WTC11 (cell line): ENCODE measurements around the gene RNF146. TPM values are rescaled to one million over a fixed set of nuclear protein-coding genes. Genes with fewer than 3 reads are reported as not detected.

ENCODE experiments used
- ATAC-seq: fragments of 200-7000 bp; cut with Tn5 transposase; 2 replicates; pipeline ENCODE4 v1.10.0; 2021; ENCODE audit warnings: mild to moderate bottlenecking, moderate library complexity
- CTCF ChIA-PET: fragments of 300-600 bp; sonication (Branson Sonifier 250); formaldehyde crosslinking; loops from one replicate; lab custom pipeline; 2021; ENCODE audit warnings: antibody characterized with exemption; lab: Charles Lee
- POLR2A ChIA-PET: fragments of 350-600 bp; sonication (Branson Sonifier 250); formaldehyde crosslinking; loops from one replicate; lab custom pipeline; 2021; ENCODE audit warnings: antibody characterized with exemption; lab: Charles Lee
- DNase-seq: peaks from one replicate; pipeline ENCODE4 v3.0.0; 2021; ENCODE audit warnings: low spot score
- H3K27ac Mint-ChIP-seq: 2 replicates; pipeline ENCODE4 v1.8.0; 2021; ENCODE audit warnings: mixed read lengths
- H3K27me3 Mint-ChIP-seq: 2 replicates; pipeline ENCODE4 v1.8.0; 2021; ENCODE audit warnings: low read depth, mild to moderate bottlenecking, moderate library complexity, mixed read lengths
- H3K36me3 Mint-ChIP-seq: 2 replicates; pipeline ENCODE4 v1.8.0; 2021; ENCODE audit warnings: mixed read lengths
- H3K4me1 Mint-ChIP-seq: 2 replicates; pipeline ENCODE4 v1.8.0; 2022; ENCODE audit warnings: mixed read lengths
- H3K4me3 Mint-ChIP-seq: 2 replicates; pipeline ENCODE4 v1.8.0; 2021; ENCODE audit warnings: mild to moderate bottlenecking, moderate library complexity, mixed read lengths
- H3K9me3 Mint-ChIP-seq: 2 replicates; pipeline ENCODE4 v1.8.0; 2021; ENCODE audit warnings: mixed read lengths
- CREM ChIP-seq: sonication (generic); formaldehyde crosslinking; IDR thresholded peaks from 2 replicates; pipeline ENCODE4 v1.8.1; 2022; ENCODE audit warnings: mild to moderate bottlenecking, missing genetic modification reagents, moderate library complexity
- JUN ChIP-seq: sonication (generic); formaldehyde crosslinking; IDR thresholded peaks from 2 replicates; pipeline ENCODE4 v1.8.0; 2023; ENCODE audit warnings: mild to moderate bottlenecking, missing genetic modification reagents
- NFE2L1 ChIP-seq: sonication (generic); formaldehyde crosslinking; IDR thresholded peaks from 2 replicates; pipeline ENCODE4 v1.8.1; 2023; ENCODE audit warnings: missing genetic modification reagents
- RORB ChIP-seq: fragments of 250-450 bp; sonication (Bioruptor Pico); IDR thresholded peaks from 2 replicates; pipeline ENCODE4 v1.9.0; 2021; ENCODE audit warnings: mild to moderate bottlenecking
- TCF7 ChIP-seq: sonication (generic); formaldehyde crosslinking; IDR thresholded peaks from 2 replicates; pipeline ENCODE4 v1.8.0; 2022; ENCODE audit warnings: mild to moderate bottlenecking, low read depth, missing genetic modification reagents, moderate library complexity
- TP53 ChIP-seq: sonication (generic); formaldehyde crosslinking; IDR thresholded peaks from 2 replicates; pipeline ENCODE4 v1.8.1; 2023; ENCODE audit warnings: mild to moderate bottlenecking, missing genetic modification reagents
- ZNF219 ChIP-seq: sonication (generic); formaldehyde crosslinking; IDR thresholded peaks from 2 replicates; pipeline ENCODE4 v1.8.0; 2023; ENCODE audit warnings: missing genetic modification reagents, mild to moderate bottlenecking, borderline replicate concordance
- ZNF671 ChIP-seq: fragments of 250-450 bp; sonication (Bioruptor Pico); IDR thresholded peaks from 2 replicates; pipeline ENCODE4 v1.8.0; 2021; ENCODE audit warnings: mild to moderate bottlenecking
- total RNA-seq: library from RNA; stranded (reverse); gene quantifications from 3 replicates; pipeline ENCODE4 v1.2.3, GENCODE V29; 2021
- TF ChIP-seq, protein P1 (sequence below): sonication (generic); formaldehyde crosslinking; IDR thresholded peaks from 2 replicates; pipeline ENCODE4 v1.8.0; 2022; ENCODE audit warnings: mild to moderate bottlenecking, missing genetic modification reagents
- TF ChIP-seq, protein P2 (sequence below): fragments of 250-450 bp; sonication (Bioruptor Pico); conservative IDR thresholded peaks from 2 replicates; pipeline ENCODE4 v1.9.0; 2021; ENCODE audit warnings: mild to moderate bottlenecking
- TF ChIP-seq, protein P3 (sequence below): sonication (generic); formaldehyde crosslinking; IDR thresholded peaks from 2 replicates; pipeline ENCODE4 v1.8.1; 2022; ENCODE audit warnings: mild to moderate bottlenecking, missing genetic modification reagents, moderate library complexity, borderline replicate concordance
- TF ChIP-seq, protein P4 (sequence below): sonication (generic); formaldehyde crosslinking; IDR thresholded peaks from 2 replicates; pipeline ENCODE4 v1.8.1; 2023; ENCODE audit warnings: mild to moderate bottlenecking, moderate library complexity, missing genetic modification reagents
- TF ChIP-seq, protein P5 (sequence below): fragments of 250-450 bp; sonication (Bioruptor Pico); IDR thresholded peaks from 2 replicates; pipeline ENCODE4 v1.9.0; 2021; ENCODE audit warnings: moderate library complexity, mild to moderate bottlenecking, inconsistent platforms, borderline replicate concordance
- TF ChIP-seq, protein P6 (sequence below): fragments of 250-450 bp; sonication (Bioruptor Pico); IDR thresholded peaks from 2 replicates; pipeline ENCODE4 v1.9.0; 2021; ENCODE audit warnings: mild to moderate bottlenecking
- TF ChIP-seq, protein P7 (sequence below): sonication (generic); formaldehyde crosslinking; conservative IDR thresholded peaks from 2 replicates; pipeline ENCODE4 v1.8.1; 2022; ENCODE audit warnings: mild to moderate bottlenecking, missing genetic modification reagents

Gene RNF146
- total RNA-seq, 1 experiment from 2014 or later: 27.3 TPM

DNA sequence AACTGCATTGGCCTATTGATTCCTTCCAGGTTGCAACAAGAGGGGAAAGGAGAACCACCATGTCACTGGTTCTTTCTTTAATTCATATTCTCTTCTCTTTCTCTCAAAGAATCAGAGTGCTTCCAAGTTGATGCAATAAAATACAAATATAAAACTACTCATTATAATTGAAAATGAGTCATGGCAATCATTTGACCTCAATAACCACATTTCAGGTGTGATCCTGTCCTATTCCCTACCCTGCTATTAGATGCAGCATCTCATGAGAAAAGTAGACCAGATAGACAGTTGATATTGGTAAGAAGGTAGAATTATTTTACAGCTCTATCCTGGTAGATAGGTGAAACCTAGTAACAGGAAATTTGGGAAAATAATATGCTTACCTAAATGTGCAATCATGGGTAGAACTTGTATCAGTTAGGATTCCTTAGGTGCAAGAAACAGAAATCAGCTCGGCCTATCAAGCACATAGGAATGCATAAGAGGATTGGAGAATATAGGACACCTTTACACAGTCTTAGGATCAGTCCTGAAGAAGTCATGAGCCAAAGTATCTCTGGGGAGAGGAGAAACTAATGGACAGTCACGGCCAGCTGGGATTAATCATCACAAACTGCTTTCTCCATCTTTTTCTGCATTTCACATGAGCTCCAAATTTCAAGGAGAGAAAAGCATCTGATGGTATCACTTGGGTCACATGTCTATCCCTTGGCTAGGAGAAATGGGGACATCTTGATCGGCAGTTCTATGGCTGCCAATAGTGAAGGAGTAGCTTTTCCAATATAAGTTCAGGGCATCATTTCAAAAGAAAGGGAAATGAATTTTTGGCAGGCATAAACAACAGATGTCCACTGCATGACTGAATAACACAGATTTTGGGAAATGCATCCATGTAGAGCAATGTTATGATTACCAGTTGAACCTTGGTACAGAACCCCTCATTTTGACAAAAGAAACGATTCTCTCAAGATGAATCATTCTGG lies 19.3 kb upstream of the RNF146 start:
- POLR2A ChIA-PET: no interaction called here

More for the DNA sequence above, 19.3 kb upstream of the RNF146 start:
- ATAC-seq (no peak), DNase-seq (no peak)
- CTCF ChIA-PET: interaction anchor here (0.8 to 1.5 kb wide), 2 partner anchors 19 to 60 kb away, joined by 3 to 4 read pairs; no protein-coding TSS in a partner anchor
- Mint-ChIP-seq H3K4me3 (no peak overlapping the region), H3K27me3 (no peaks in the 10 kb centered on the region), H3K36me3 (no peaks in the 10 kb centered on the region), H3K4me1 (no peaks in the 10 kb centered on the region), H3K9me3 (no peaks in the 10 kb centered on the region), H3K27ac (no peak overlapping the region)
- TF ChIP-seq, protein P1, sequence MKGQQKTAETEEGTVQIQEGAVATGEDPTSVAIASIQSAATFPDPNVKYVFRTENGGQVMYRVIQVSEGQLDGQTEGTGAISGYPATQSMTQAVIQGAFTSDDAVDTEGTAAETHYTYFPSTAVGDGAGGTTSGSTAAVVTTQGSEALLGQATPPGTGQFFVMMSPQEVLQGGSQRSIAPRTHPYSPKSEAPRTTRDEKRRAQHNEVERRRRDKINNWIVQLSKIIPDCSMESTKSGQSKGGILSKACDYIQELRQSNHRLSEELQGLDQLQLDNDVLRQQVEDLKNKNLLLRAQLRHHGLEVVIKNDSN (CRISPR knock-in tag): no peak
- TF ChIP-seq, protein P2, sequence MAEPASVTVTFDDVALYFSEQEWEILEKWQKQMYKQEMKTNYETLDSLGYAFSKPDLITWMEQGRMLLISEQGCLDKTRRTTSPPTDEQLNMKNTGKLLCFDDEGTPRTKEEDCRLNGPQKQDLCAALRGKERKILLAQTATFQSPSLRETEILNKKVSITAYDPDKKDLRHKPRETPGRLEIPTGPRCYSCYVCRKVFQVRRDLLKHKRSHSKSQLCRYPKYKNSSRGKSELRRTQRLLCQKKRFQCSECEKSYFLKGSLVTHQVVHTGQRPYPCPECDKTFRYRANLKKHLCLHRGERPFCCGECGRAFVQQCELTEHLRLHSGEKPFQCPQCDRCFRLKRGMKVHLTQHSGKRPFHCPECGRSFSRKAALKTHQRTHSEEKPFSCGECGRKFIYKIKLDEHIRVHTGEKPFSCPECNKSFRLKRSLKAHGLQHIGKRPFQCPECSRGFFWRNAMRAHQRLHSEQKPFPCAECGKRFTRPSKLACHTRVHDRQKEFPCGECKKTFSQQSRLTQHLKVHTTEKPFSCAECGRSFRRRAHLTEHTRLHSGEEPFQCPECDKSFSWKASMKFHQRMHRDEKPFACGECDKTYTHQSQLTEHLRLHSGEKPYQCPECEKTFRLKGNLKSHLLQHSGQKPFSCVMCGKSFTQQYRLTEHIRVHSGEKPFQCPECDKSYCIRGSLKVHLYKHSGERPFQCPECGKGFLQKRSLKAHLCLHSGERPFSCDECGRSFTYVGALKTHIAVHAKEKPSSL: no peak
- TF ChIP-seq, protein P3, sequence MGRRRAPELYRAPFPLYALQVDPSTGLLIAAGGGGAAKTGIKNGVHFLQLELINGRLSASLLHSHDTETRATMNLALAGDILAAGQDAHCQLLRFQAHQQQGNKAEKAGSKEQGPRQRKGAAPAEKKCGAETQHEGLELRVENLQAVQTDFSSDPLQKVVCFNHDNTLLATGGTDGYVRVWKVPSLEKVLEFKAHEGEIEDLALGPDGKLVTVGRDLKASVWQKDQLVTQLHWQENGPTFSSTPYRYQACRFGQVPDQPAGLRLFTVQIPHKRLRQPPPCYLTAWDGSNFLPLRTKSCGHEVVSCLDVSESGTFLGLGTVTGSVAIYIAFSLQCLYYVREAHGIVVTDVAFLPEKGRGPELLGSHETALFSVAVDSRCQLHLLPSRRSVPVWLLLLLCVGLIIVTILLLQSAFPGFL (CRISPR knock-in tag): no peak
- TF ChIP-seq RORB (CRISPR knock-in tag): no peak
- TF ChIP-seq, protein P4, sequence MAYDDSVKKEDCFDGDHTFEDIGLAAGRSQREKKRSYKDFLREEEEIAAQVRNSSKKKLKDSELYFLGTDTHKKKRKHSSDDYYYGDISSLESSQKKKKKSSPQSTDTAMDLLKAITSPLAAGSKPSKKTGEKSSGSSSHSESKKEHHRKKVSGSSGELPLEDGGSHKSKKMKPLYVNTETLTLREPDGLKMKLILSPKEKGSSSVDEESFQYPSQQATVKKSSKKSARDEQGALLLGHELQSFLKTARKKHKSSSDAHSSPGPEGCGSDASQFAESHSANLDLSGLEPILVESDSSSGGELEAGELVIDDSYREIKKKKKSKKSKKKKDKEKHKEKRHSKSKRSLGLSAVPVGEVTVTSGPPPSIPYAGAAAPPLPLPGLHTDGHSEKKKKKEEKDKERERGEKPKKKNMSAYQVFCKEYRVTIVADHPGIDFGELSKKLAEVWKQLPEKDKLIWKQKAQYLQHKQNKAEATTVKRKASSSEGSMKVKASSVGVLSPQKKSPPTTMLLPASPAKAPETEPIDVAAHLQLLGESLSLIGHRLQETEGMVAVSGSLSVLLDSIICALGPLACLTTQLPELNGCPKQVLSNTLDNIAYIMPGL: no peak
- TF ChIP-seq ZNF219 (CRISPR knock-in tag): no peak
- TF ChIP-seq ZNF671: no peak
- no peak for TF ChIP-seq TCF7 (CRISPR knock-in tag)
- TF ChIP-seq, protein P5, sequence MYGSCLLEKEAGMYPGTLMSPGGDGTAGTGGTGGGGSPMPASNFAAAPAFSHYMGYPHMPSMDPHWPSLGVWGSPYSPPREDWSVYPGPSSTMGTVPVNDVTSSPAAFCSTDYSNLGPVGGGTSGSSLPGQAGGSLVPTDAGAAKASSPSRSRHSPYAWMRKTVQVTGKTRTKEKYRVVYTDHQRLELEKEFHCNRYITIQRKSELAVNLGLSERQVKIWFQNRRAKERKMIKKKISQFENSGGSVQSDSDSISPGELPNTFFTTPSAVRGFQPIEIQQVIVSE (CRISPR knock-in tag): no peak
- TF ChIP-seq, protein P6, sequence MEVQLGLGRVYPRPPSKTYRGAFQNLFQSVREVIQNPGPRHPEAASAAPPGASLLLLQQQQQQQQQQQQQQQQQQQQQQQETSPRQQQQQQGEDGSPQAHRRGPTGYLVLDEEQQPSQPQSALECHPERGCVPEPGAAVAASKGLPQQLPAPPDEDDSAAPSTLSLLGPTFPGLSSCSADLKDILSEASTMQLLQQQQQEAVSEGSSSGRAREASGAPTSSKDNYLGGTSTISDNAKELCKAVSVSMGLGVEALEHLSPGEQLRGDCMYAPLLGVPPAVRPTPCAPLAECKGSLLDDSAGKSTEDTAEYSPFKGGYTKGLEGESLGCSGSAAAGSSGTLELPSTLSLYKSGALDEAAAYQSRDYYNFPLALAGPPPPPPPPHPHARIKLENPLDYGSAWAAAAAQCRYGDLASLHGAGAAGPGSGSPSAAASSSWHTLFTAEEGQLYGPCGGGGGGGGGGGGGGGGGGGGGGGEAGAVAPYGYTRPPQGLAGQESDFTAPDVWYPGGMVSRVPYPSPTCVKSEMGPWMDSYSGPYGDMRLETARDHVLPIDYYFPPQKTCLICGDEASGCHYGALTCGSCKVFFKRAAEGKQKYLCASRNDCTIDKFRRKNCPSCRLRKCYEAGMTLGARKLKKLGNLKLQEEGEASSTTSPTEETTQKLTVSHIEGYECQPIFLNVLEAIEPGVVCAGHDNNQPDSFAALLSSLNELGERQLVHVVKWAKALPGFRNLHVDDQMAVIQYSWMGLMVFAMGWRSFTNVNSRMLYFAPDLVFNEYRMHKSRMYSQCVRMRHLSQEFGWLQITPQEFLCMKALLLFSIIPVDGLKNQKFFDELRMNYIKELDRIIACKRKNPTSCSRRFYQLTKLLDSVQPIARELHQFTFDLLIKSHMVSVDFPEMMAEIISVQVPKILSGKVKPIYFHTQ (CRISPR knock-in tag): no peak
- TF ChIP-seq, protein P7, sequence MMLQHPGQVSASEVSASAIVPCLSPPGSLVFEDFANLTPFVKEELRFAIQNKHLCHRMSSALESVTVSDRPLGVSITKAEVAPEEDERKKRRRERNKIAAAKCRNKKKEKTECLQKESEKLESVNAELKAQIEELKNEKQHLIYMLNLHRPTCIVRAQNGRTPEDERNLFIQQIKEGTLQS (CRISPR knock-in tag): no peak
- TF ChIP-seq TP53 (CRISPR knock-in tag): no peak
- no peak for TF ChIP-seq NFE2L1
- no peak for TF ChIP-seq JUN (CRISPR knock-in tag)
- no peak for TF ChIP-seq CREM (CRISPR knock-in tag)
